Large intestine (tissue), 3 donors: ENCODE data around the gene ZBTB8A. TPM values are rescaled to one million over a fixed set of nuclear protein-coding genes. Genes with fewer than 3 reads are reported as not detected.

Experiments used
- DNase-seq, 2 donors: peaks; one replicate each; pipeline versions ENCODE4 v3.0.0 to v3.0.0-alpha.2; 2013
- H3K27ac ChIP-seq: one replicate; pipeline ENCODE4 v1.5.1; 2013; ENCODE audit warnings: low read length
- H3K27me3 ChIP-seq: 2 replicates; pipeline ENCODE4 v1.6.1; 2013; ENCODE audit warnings: low read length; ENCODE audit not compliant: control insufficient read depth, insufficient read depth
- H3K36me3 ChIP-seq: 2 replicates; pipeline ENCODE4 v1.6.1; 2013; ENCODE audit warnings: low read length; ENCODE audit not compliant: control insufficient read depth, insufficient read depth
- H3K4me1 ChIP-seq: one replicate; pipeline ENCODE4 v1.6.1; 2013; ENCODE audit warnings: low read length; ENCODE audit not compliant: control insufficient read depth, insufficient read depth
- H3K4me3 ChIP-seq: one replicate; pipeline ENCODE4 v1.5.1; 2013; ENCODE audit warnings: low read length
- H3K9me3 ChIP-seq: one replicate; pipeline ENCODE4 v1.6.1; 2013; ENCODE audit warnings: mild to moderate bottlenecking, low read depth, low read length, moderate library complexity; ENCODE audit not compliant: control insufficient read depth
- WGBS: methylation state at CpG from one replicate; pipeline ENCODE4 v1.1.5; 2013; ENCODE audit warnings: low lambda C conversion rate; ENCODE audit not compliant: insufficient coverage; 5-methylcytosine and 5-hydroxymethylcytosine counted together
- polyA plus RNA-seq: library from polyadenylated mRNA; unstranded; fragments of 120-200 nt; gene quantifications from one replicate; pipeline ENCODE4 v1.2.1, GENCODE V29; 2013

ZBTB8A gene
- polyA plus RNA-seq, 1 donor: 8.0 TPM

DNA sequence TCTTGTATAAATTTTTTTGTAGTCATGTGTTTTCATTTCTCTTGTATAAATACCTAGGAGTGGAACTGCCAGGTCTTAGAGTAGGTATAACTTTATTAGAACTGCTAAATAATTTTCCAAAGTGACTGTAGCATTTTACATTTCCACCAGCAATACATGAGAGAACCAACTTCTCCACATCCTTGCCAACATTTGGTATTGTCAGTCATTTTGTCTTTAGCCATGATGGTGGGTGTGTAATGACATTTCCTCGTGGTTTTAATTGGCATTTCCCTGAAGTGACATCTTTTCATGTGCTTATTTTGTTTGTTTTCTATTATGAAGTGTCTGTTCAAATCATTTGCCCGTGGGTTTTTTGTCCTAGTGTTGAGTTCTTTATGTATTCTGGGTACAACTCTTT is 29.7 kb downstream of the ZBTB8A start:
- H3K27me3 ChIP-seq: no peaks in the 10 kb centered on the region
- H3K4me1 ChIP-seq: no peaks in the 10 kb centered on the region
- H3K9me3 ChIP-seq: no peaks in the 10 kb centered on the region
- no peak overlapping the region for H3K27ac ChIP-seq
- no peak overlapping the region for H3K4me3 ChIP-seq
- 100% methylated on average over 1 of the region's 2 CpGs for WGBS
- H3K36me3 ChIP-seq: peaks cover 2% of the 10 kb centered on the region
- DNase-seq: no peak

DNA sequence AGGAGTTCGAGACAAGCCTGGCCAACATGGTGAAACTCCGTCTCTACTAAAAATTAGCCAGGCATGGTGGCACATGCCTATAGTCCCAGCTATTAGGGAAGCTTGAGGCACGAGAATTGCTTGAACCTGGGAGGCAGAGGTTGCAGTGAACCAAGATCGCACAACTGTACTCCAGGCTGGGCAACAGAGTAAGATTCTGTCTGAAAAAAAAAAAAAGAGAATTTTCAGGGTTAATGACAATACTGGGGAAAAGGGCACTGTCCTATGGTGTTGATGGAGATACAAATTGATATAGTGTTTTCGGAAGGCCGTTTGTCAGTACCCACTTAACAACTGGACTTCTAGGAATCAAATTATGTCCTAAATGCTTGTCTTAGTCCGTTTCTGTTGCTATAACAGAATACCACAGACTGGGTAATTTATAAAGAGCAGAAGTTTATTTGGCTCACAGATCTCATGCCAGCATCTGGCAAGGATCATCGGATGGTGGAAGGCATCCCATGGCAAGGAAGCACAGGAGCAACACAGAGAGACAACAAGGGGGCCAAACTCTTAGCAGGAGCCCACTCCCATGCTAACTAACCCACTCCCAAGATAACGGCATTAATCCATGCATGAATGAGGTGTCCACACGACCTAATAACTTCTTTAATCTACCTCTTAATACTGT is 41.3 kb downstream of the ZBTB8A start:
- H3K27me3 ChIP-seq: no peaks in the 10 kb centered on the region
- WGBS: 86% methylated on average over 2 of the region's 10 CpGs
- H3K4me3 ChIP-seq: no peak overlapping the region
- H3K9me3 ChIP-seq: no peaks in the 10 kb centered on the region
- H3K4me1 ChIP-seq: no peaks in the 10 kb centered on the region
- no peaks in the 10 kb centered on the region for H3K36me3 ChIP-seq
- DNase-seq: no peak
- H3K27ac ChIP-seq: no peak overlapping the region

DNA sequence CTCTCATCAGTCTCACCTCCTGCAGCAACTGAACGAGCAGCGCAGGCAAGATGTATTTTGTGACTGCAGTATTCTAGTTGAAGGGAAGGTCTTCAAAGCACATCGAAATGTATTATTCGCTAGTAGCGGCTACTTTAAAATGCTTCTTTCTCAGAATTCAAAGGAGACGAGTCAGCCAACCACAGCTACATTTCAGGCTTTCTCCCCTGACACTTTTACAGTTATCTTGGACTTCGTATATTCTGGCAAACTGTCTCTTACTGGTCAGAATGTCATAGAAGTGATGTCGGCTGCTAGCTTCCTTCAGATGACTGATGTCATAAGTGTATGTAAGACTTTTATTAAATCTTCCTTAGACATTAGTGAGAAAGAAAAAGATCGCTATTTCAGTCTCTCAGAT is 53.7 kb downstream of the ZBTB8A start:
- no peak overlapping the region for H3K4me3 ChIP-seq
- H3K36me3 ChIP-seq: peaks cover 21% of the 10 kb centered on the region
- no peaks in the 10 kb centered on the region for H3K9me3 ChIP-seq
- DNase-seq: no peak
- no peaks in the 10 kb centered on the region for H3K27me3 ChIP-seq
- WGBS: no CpG with 5 or more reads among the region's 9 CpGs
- H3K4me1 ChIP-seq: no peaks in the 10 kb centered on the region
- H3K27ac ChIP-seq: no peak overlapping the region

- no CpG with 5 or more reads among the region's 2 CpGs for WGBS
- H3K9me3 ChIP-seq: no peaks in the 10 kb centered on the region
- H3K27me3 ChIP-seq: no peaks in the 10 kb centered on the region
- H3K4me3 ChIP-seq: no peak overlapping the region
- no peak overlapping the region for H3K27ac ChIP-seq
- DNase-seq: no peak
- H3K4me1 ChIP-seq: no peaks in the 10 kb centered on the region
- peaks cover 20% of the 10 kb centered on the region for H3K36me3 ChIP-seq
Observed at GRCh38 chr1:32600034-32600433, 60.8 kb downstream of the ZBTB8A start.

DNA sequence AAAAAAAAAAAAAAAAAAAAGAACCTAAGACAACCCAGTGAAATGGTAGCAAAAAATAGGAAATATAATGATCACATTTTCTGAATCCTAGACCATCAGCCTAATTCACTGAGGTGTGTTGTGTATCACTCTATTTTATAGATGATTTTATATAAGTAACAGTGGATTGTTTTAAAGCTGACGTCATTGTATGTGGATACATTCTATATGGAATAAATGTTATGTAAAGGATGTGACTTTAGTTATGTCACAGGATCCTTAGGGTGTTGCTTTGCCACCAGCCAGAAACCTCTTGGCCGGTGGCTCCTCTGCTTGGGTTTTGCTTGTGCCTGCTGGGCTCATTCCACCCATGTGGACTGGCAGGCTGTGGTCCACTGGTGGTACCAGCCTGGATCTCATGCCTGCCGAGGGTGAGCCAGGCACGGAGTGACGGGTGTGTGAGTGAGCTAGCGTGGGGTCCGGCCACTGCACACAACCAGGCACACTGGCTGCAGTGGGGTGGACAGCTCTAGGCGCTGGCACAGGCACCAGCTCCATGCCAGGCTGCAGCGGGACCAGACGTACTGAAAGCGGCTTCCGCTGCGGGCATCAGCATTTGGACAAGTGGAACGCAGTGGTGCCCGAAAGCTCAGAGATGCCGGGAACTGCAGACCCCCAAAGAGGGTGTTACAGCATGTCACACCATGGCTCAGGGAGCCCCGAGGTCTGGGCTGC is 66.6 kb downstream of the ZBTB8A start:
- H3K4me1 ChIP-seq: no peaks in the 10 kb centered on the region
- no peak overlapping the region for H3K27ac ChIP-seq
- H3K36me3 ChIP-seq: peaks cover 2% of the 10 kb centered on the region
- H3K9me3 ChIP-seq: no peaks in the 10 kb centered on the region
- no peak for DNase-seq
- H3K4me3 ChIP-seq: no peak overlapping the region
- WGBS: no CpG with 5 or more reads among the region's 17 CpGs
- H3K27me3 ChIP-seq: no peaks in the 10 kb centered on the region

DNA sequence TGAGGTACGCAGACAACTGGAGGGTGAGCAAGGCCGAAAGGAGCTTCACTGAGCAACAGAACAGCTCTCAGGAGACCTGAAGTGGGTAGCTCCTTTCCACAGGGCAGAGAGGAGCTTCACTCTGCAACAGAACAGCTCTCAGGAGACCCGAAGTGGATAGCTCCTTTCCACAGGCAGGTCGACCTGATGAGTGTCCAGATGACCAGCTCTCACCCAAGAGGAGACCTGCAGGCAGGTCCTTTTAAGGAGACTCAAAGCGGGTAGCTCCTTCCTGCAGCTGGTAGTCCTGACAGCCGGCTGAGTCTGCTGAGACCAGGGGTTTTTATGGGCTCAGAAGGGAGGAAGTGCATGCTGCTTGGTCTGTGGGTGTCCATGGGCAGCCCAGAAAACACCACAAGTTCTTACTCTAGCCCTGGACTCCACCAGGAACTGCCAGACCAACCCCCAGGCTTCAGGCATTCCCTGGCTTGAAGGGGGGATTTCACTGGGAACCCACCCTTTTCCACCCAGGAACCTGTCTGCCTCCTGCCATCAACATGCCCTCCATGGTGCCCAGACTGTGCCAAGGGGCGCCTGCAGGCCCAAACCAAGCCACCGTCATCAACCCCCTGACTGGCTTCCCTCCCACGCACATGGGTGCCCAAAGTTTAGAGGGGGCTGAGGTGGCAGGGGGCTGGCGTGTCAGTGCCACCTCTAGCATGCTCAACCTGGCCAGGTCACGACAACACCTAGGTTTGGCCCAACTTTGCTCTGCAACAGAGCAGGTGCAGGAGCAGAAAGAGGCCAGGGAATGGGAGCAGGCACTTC is 67.5 kb downstream of the ZBTB8A start:
- DNase-seq: no peak
- Histone ChIP-seq H3K36me3 (peaks cover 2% of the 10 kb centered on the region), H3K9me3 (no peaks in the 10 kb centered on the region), H3K27me3 (no peaks in the 10 kb centered on the region), H3K4me3 (no peak overlapping the region), H3K27ac (no peak overlapping the region), H3K4me1 (no peaks in the 10 kb centered on the region)
- no CpG with 5 or more reads among the region's 11 CpGs for WGBS

- Histone ChIP-seq H3K4me1 (no peaks in the 10 kb centered on the region), H3K4me3 (no peak overlapping the region), H3K9me3 (no peaks in the 10 kb centered on the region), H3K27ac (no peak overlapping the region), H3K36me3 (peaks cover 2% of the 10 kb centered on the region), H3K27me3 (peaks cover 4% of the 10 kb centered on the region)
- WGBS: 89% methylated on average over 3 of the region's 4 CpGs
- no peak for DNase-seq
Observed at GRCh38 chr1:32609180-32609579, 70.0 kb downstream of the ZBTB8A start.

GRCh38 chr1:32611859-32612188 is 72.6 kb downstream of the ZBTB8A start:
- DNase-seq: no peak
- Histone ChIP-seq H3K36me3 (no peaks in the 10 kb centered on the region), H3K27me3 (peaks cover 4% of the 10 kb centered on the region), H3K9me3 (no peaks in the 10 kb centered on the region), H3K4me1 (no peaks in the 10 kb centered on the region), H3K27ac (no peak overlapping the region), H3K4me3 (peak overlapping the region; percentile 58)
- WGBS: no CpG with 5 or more reads among the region's 12 CpGs

GRCh38 chr1:32612189-32612881 is 73.1 kb downstream of the ZBTB8A start:
- Histone ChIP-seq H3K9me3 (no peaks in the 10 kb centered on the region), H3K27me3 (peaks cover 4% of the 10 kb centered on the region), H3K4me1 (no peaks in the 10 kb centered on the region), H3K27ac (no peak overlapping the region), H3K4me3 (peak overlapping the region; percentile 58), H3K36me3 (no peaks in the 10 kb centered on the region)
- peak; percentile 56 to 73 for DNase-seq
- 5% methylated on average over 5 of the region's 35 CpGs for WGBS

GRCh38 chr1:32613472-32613871 is 74.2 kb downstream of the ZBTB8A start:
- no peak overlapping the region for H3K4me3 ChIP-seq
- H3K9me3 ChIP-seq: no peaks in the 10 kb centered on the region
- DNase-seq: no peak
- no peaks in the 10 kb centered on the region for H3K36me3 ChIP-seq
- H3K27ac ChIP-seq: no peak overlapping the region
- WGBS: no CpG with 5 or more reads among the region's 5 CpGs
- H3K4me1 ChIP-seq: no peaks in the 10 kb centered on the region
- H3K27me3 ChIP-seq: peaks cover 4% of the 10 kb centered on the region
